Hair follicle dermal papilla cell (primary cell): ENCODE data around the gene SVEP1. TPM values are rescaled to one million over a fixed set of nuclear protein-coding genes. Genes with fewer than 3 reads are reported as not detected.

Source experiments
- small RNA-seq: library from RNA; depleted of rRNA; stranded (forward); fragments of <200 nt; gene quantifications from one replicate; pipeline ENCODE3, GENCODE V24; 2012
- total RNA-seq: library from RNA; depleted of rRNA; stranded (reverse); fragments of >200 nt; gene quantifications from 2 replicates; pipeline ENCODE4 v1.2.3, GENCODE V29; 2012

SVEP1 gene
- 107 and 127 TPM in 2 replicates for total RNA-seq

DNA sequence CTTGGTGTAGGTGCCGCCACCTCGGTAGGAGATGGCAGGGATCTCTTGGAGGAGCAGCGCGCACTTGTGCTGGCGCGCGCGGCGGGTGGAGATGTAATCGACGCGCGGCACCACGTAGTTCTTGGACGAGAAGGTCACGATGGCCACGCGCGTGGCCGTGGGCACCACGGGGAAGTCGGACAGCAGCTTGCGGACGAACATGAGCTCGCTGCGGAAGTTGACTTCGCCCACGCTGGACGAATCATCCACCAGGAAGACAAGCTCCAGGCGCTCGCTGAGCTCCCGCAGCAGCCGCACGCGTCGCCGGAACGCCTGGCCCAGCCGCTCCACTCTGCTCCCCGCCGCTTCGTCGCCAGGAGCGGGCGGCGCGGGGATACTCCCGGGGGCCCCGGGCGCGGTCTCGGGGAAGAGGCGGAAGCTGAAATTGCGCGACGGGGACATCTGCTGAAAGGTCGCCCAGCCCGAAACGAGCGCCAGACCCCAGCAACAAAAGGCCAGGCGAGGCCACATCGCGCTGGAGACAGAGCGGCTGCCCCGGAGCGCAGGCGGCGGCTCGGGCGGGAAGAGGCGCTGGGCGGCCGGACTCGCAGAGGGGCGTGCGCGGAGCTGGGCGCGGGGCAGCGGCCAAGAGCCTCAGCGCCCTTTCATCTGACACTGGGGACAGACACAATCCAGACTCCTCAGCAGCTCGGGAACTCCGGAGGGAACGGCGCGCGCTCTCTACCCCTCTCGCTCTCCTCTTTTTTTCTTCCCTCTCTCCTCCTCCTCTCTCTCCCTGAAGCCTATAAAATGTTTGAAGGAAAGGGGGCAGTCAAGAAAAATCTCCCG is at the start of gene SVEP1:
TSS of gene SVEP1 (minus strand) at position 708 of the 828 bp plus-strand sequence. CDS start at position 510, 198 bp downstream.

GRCh38 chr9:110337727-110338126 is 241.8 kb downstream of the SVEP1 start, which contains the start of gene TXNDC8:
Gene TXNDC8, minus strand, starts transcription at chr9:110337863.

Small RNA genes lying within 50 kb of the gene (small RNA-seq; reads per million reads assigned to genes)
- not detected for gene RNU6-1039P

Other genes starting within 250 kb of the SVEP1 start
- gene TXNDC8, start 241.9 kb downstream of the SVEP1 start, total RNA-seq: not detected in 2 replicates
- 0.12 and 0.97 TPM in 2 replicates for gene MUSK, start 89.0 kb upstream of the SVEP1 start, total RNA-seq